Choroid plexus epithelial cell (primary cell): ENCODE measurements around the gene RGS11.
"Not testable (repeated sequence)": the region's sequence is repeated elsewhere in the genome, so short reads cannot be mapped to it uniquely, and the experiment has no call there.

Experiments used
- DNase-seq: peaks from one replicate; pipeline ENCODE4 v3.0.0-alpha.2; 2010; ENCODE audit warnings: low read depth
- H3K4me3 ChIP-seq: 2 replicates; pipeline ENCODE4 v1.5.1; 2011; ENCODE audit warnings: low read depth, mild to moderate bottlenecking, control low read depth, low read length, moderate library complexity
- CTCF ChIP-seq: conservative IDR thresholded peaks from 2 replicates; pipeline ENCODE4 v1.5.1; 2011; ENCODE audit warnings: low read depth, mild to moderate bottlenecking, control low read depth, inconsistent platforms, low read length, moderate library complexity

Gene RGS11

DNA sequence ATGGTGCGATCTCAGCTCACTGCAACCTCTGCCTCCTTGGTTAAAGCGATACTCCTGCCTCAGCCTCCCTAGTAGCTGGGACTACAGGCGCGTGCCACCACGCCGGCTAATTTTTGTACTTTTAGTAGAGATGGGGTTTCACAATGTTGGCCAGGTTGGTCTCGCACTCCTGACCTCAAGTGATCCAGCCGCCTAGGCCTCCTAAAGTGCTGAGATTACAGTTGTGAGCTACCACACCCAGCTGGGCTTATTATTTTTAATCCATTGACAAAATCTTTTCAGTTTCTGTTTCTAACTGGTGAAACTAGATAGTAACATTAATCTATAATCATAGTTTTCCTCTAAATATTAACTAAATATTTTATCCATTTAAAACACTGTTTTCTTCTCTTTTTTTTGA, 35.2 kb downstream of the RGS11 start:
- DNase-seq: no peak
- TF ChIP-seq CTCF: no peak
- no peak overlapping the region for H3K4me3 ChIP-seq

DNA sequence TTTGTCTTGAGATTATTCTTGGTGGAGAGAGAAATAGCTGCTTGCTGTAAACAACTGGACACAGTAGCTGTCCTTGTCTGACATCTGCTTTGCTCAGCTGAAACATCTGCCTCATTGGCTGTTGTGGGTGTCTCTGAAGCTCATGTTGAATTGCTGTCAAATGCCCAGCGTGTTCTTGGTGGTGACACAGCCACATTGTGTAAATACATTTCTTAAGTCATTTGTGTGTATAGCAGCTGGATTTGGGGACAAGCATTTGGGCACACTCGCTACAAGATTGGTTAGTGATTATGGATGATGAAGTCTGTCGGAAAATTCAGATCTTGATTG, 35.8 kb downstream of the RGS11 start:
- TF ChIP-seq CTCF: no peak
- peak; percentile 15 for DNase-seq
- no peak overlapping the region for H3K4me3 ChIP-seq

GRCh38 chr16:234468-235305, 41.1 kb downstream of the RGS11 start, which contains the start of gene FAM234A:
Gene FAM234A (plus strand): TSS chr16:234821. CDS start chr16:254414, 19,593 bp downstream.
- TF ChIP-seq CTCF: peak; percentile 42
- peak; percentile 89 for DNase-seq
- H3K4me3 ChIP-seq: peak within 1 kb of the TSS; percentile 94

GRCh38 chr16:230949-231348, 44.8 kb downstream of the RGS11 start:
- H3K4me3 ChIP-seq: no peak overlapping the region
- no peak for DNase-seq
- no peak for TF ChIP-seq CTCF

DNA sequence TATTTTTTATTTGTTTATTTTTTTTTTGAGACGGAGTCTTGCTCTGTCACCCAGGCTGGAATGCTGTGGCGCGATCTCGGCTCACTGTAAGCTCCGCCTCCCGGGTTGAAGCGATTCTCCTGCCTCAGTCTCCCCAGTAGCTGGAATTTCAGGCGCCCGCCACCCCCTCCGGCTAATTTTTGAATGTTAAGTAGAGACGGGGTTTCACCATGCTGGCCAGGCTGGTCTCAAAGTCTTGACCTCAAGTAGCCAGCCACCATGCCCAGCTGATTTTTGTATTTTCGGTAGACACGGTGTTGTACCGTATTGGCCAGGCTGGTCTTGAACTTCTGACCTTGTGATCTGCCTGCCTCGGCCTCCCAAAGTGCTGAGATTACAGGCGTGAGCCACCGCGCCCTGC, 45.4 kb downstream of the RGS11 start:
- H3K4me3 ChIP-seq, DNase-seq: not testable (repeated sequence)

GRCh38 chr16:229731-230281, 45.9 kb downstream of the RGS11 start:
- H3K4me3 ChIP-seq: peak overlapping the region; percentile 99
- no peak for DNase-seq
- no peak for TF ChIP-seq CTCF

GRCh38 chr16:228852-229730, 46.7 kb downstream of the RGS11 start, which contains the start of gene LUC7L:
Gene LUC7L (minus strand): TSS chr16:229449. CDS start chr16:229339, 110 bp downstream.
- H3K4me3 ChIP-seq: peak within 1 kb of the TSS; percentile 99
- DNase-seq: peak; percentile 88
- TF ChIP-seq CTCF: no peak
